ENCODE measurements around the gene MRPS9.

Gene MRPS9

DNA sequence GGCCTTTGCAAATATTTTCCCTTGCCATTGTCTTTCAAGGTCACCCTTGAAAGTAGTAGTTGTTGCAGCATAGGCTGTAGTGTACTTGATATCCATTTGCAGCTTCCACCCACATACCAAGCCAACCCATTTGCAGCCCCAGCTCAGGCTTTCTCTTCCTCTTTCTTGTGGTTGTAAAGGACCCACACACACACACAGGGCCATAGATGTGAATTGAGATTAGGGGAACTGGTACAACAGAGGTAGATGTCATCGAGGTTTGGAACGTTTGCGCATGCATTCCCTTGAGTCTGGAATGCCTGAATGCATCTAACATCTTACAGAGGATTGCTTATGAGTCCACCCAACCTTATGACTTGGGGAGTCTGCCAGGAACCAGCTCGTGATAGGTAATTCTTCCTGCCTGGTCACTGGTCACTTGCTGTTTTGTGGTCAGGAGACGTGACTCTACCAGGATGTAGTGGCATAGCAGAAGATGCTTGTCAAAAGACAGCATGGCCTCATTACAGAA is 91.9 kb downstream of the MRPS9 start:
- H3K36me3 ChIP-seq (ENCODE audit: control insufficient read depth, insufficient read depth, low read length): no peaks in the 10 kb centered on the region
- H3K79me2 ChIP-seq: no peaks in the 10 kb centered on the region
- no peak overlapping the region for H3K27ac ChIP-seq
- H3K9me3 ChIP-seq (ENCODE audit: control insufficient read depth, low read length): no peaks in the 10 kb centered on the region
- no peaks in the 10 kb centered on the region for H3K27me3 ChIP-seq (ENCODE audit: control insufficient read depth, insufficient read depth, low read length)
- no peaks in the 10 kb centered on the region for H3K4me1 ChIP-seq
- TF ChIP-seq, protein P1, sequence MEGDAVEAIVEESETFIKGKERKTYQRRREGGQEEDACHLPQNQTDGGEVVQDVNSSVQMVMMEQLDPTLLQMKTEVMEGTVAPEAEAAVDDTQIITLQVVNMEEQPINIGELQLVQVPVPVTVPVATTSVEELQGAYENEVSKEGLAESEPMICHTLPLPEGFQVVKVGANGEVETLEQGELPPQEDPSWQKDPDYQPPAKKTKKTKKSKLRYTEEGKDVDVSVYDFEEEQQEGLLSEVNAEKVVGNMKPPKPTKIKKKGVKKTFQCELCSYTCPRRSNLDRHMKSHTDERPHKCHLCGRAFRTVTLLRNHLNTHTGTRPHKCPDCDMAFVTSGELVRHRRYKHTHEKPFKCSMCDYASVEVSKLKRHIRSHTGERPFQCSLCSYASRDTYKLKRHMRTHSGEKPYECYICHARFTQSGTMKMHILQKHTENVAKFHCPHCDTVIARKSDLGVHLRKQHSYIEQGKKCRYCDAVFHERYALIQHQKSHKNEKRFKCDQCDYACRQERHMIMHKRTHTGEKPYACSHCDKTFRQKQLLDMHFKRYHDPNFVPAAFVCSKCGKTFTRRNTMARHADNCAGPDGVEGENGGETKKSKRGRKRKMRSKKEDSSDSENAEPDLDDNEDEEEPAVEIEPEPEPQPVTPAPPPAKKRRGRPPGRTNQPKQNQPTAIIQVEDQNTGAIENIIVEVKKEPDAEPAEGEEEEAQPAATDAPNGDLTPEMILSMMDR (IDR thresholded peaks at IDR 0.05): no peak
- no peak overlapping the region for H3K4me3 ChIP-seq (ENCODE audit: low read depth, low read length)
- no peak overlapping the region for H3K9ac ChIP-seq
- no peak overlapping the region for H3K4me2 ChIP-seq (ENCODE audit: low read length)
- no peak overlapping the region for H2AFZ ChIP-seq

DNA sequence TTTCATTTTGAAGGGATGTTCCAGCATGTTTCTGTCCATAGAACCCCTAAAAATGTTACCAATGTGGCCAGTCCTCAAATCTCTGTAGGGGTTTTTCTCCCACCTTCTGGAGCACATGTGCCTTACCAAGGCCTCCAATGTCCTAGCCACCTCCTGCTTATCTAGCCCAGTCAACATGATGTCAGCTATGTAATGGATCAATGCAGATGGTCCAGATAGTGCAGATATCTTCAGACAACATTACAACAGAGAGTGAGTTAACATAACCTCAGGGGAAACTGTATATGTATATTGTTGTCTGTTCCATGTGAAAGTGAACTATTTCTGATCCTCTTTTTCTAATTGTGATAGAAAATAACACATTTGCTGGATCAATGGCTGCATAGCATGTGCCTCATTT is 92.7 kb downstream of the MRPS9 start:
- H2AFZ ChIP-seq: no peak overlapping the region
- TF ChIP-seq, protein P1 (IDR thresholded peaks at IDR 0.05): no peak
- H3K36me3 ChIP-seq (ENCODE audit: control insufficient read depth, insufficient read depth, low read length): no peaks in the 10 kb centered on the region
- H3K27me3 ChIP-seq (ENCODE audit: control insufficient read depth, insufficient read depth, low read length): no peaks in the 10 kb centered on the region
- H3K9ac ChIP-seq: no peak overlapping the region
- H3K4me1 ChIP-seq: no peaks in the 10 kb centered on the region
- no peak overlapping the region for H3K4me3 ChIP-seq (ENCODE audit: low read depth, low read length)
- no peaks in the 10 kb centered on the region for H3K79me2 ChIP-seq
- H3K27ac ChIP-seq: no peak overlapping the region
- H3K4me2 ChIP-seq (ENCODE audit: low read length): no peak overlapping the region
- H3K9me3 ChIP-seq (ENCODE audit: control insufficient read depth, low read length): no peaks in the 10 kb centered on the region

DNA sequence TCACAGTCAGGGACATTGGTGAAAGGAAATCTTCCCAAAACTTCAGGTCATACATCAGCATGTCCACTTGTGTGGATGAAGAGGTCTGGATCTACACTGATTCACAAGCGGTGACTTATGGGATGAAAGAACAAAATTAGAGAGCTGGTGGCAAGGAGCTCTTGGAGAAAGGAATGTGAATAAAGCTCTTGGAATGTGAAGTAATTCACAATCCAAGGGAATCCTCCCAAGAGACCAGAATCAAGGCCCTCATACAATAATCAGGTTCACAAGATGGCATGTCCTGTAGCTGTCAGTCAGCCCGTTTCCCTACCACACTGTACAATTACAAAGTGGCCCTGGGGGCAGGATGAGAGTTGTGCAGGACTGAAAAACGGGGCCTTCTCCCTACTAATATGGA is 96.2 kb downstream of the MRPS9 start:
- Histone ChIP-seq H3K4me2 (ENCODE audit: low read length) (no peak overlapping the region), H3K4me3 (ENCODE audit: low read depth, low read length) (no peak overlapping the region), H2AFZ (no peak overlapping the region), H3K27ac (no peak overlapping the region), H3K9me3 (ENCODE audit: control insufficient read depth, low read length) (no peaks in the 10 kb centered on the region), H3K79me2 (no peaks in the 10 kb centered on the region), H3K36me3 (ENCODE audit: control insufficient read depth, insufficient read depth, low read length) (no peaks in the 10 kb centered on the region), H3K9ac (no peak overlapping the region), H3K4me1 (no peaks in the 10 kb centered on the region), H3K27me3 (ENCODE audit: control insufficient read depth, insufficient read depth, low read length) (no peaks in the 10 kb centered on the region)
- TF ChIP-seq, protein P1 (IDR thresholded peaks at IDR 0.05): no peak

DNA sequence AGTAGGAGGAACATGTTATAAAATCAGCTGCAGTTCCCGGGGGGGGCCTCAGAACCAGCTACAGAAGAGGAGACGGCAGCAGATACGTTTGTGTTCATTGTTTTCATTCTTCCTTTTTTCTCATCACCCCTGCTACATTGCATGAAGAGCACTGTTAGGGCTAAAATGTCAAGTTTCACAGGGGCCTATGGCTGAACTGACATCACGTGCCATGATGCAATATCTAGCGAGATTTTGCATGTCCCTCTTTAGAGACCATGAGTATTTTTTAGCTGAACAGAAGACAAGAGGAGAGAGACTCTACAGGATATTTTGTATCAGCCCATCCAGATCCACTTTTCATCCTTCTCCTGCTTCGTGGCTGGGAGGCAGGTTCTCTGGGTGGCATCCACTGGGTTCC is 97.6 kb downstream of the MRPS9 start:
- TF ChIP-seq, protein P1 (IDR thresholded peaks at IDR 0.05): no peak
- Histone ChIP-seq H3K4me3 (ENCODE audit: low read depth, low read length) (no peak overlapping the region), H2AFZ (no peak overlapping the region)

DNA sequence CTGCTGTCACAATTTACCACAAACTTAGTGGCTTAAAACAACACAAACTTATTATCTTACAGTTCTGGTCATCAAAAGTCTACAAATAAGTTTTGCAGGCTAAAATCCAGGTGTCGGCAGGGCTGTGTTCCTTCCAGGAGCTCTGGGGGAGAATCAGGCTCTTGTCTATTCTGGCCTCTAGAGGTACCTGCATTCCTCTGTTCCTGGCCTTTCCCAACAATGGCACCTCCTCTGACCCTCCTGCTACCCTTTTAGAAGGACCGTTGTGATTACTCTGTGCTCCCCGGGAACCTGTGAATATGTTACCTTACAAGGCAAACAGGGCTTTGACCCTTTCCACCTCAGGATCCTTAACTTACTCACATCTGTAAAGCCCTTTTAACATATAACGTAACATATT is 98.5 kb downstream of the MRPS9 start:
- Histone ChIP-seq H3K27me3 (ENCODE audit: control insufficient read depth, insufficient read depth, low read length) (no peaks in the 10 kb centered on the region), H3K9ac (no peak overlapping the region), H3K4me3 (ENCODE audit: low read depth, low read length) (no peak overlapping the region), H3K9me3 (ENCODE audit: control insufficient read depth, low read length) (no peaks in the 10 kb centered on the region), H3K79me2 (no peaks in the 10 kb centered on the region), H3K27ac (no peak overlapping the region), H3K4me1 (no peaks in the 10 kb centered on the region), H3K4me2 (ENCODE audit: low read length) (no peak overlapping the region), H3K36me3 (ENCODE audit: control insufficient read depth, insufficient read depth, low read length) (no peaks in the 10 kb centered on the region), H2AFZ (no peak overlapping the region)
- TF ChIP-seq, protein P1 (IDR thresholded peaks at IDR 0.05): no peak

More for the DNA sequence above, 97.6 kb downstream of the MRPS9 start:
- Histone ChIP-seq H3K4me2 (ENCODE audit: low read length) (no peak overlapping the region), H3K79me2 (no peaks in the 10 kb centered on the region), H3K9ac (no peak overlapping the region), H3K27me3 (ENCODE audit: control insufficient read depth, insufficient read depth, low read length) (no peaks in the 10 kb centered on the region), H3K36me3 (ENCODE audit: control insufficient read depth, insufficient read depth, low read length) (no peaks in the 10 kb centered on the region), H3K27ac (no peak overlapping the region), H3K4me1 (no peaks in the 10 kb centered on the region), H3K9me3 (ENCODE audit: control insufficient read depth, low read length) (no peaks in the 10 kb centered on the region)
